NT2/D1 (cell line): ENCODE measurements around the gene DIP2C.

Source experiments
- SUZ12 ChIP-seq: IDR thresholded peaks from 2 replicates; pipeline ENCODE4 v1.6.1; 2011; ENCODE audit not compliant: insufficient read length, insufficient read depth; ENCODE audit errors: extremely low read depth
- YY1 ChIP-seq: IDR thresholded peaks from 2 replicates; pipeline ENCODE4 v1.6.1; 2011; ENCODE audit not compliant: insufficient read length, insufficient read depth
- ZNF274 ChIP-seq: IDR thresholded peaks from 2 replicates; pipeline ENCODE4 v1.6.1; 2011; ENCODE audit warnings: mild to moderate bottlenecking, low read depth, low read length

DNA sequence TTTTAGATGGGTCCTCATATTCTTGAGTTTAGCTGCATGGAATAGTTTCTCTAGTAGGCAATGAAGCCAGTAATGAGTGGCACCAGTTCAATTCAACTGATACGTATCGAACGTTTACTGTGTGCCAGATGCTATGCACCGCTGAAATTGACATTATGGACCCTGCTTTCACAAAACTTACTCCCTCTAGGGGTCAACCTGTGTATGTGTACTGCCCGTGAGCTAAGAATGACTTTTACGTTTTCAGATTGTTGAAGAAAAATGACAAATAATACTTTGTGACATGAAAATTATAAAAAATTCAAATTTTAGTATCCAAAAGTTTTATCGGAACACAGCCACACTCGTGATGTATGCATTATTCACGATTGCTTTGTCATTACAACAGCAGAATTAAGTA is 458.7 kb downstream of the DIP2C start:
- TF ChIP-seq YY1 (no peak), SUZ12 (no peak), ZNF274 (no peak)
